Gastroesophageal sphincter (tissue), 3 donors: ENCODE measurements around the gene BCR.

Experiments
- POLR2A ChIP-seq, 2 donors: fragments of 450-650 bp; IDR thresholded peaks; one replicate each; pipeline ENCODE4 v1.6.1; 2017; ENCODE audit warnings: antibody characterized with exemption in 2 of 2, mild to moderate bottlenecking in 2 of 2, moderate library complexity in 1 of 2
- TF ChIP-seq, protein P1 (sequence below), 4 experiments: fragments of 200-600 bp in 2 of 4; fragments of 450-650 bp in 2 of 4; sonication (generic) in 1 of 4; IDR thresholded peaks; one replicate each; pipeline ENCODE4 v1.5.1; 2017 to 2019; ENCODE audit warnings: antibody characterized with exemption in 4 of 4, mild to moderate bottlenecking in 2 of 4, moderate library complexity in 2 of 4

GRCh38 chr22:23357053-23357452 is 176.7 kb downstream of the BCR start:
- no peak for TF ChIP-seq POLR2A (IDR thresholded peaks at IDR 0.05)
- TF ChIP-seq, protein P1, sequence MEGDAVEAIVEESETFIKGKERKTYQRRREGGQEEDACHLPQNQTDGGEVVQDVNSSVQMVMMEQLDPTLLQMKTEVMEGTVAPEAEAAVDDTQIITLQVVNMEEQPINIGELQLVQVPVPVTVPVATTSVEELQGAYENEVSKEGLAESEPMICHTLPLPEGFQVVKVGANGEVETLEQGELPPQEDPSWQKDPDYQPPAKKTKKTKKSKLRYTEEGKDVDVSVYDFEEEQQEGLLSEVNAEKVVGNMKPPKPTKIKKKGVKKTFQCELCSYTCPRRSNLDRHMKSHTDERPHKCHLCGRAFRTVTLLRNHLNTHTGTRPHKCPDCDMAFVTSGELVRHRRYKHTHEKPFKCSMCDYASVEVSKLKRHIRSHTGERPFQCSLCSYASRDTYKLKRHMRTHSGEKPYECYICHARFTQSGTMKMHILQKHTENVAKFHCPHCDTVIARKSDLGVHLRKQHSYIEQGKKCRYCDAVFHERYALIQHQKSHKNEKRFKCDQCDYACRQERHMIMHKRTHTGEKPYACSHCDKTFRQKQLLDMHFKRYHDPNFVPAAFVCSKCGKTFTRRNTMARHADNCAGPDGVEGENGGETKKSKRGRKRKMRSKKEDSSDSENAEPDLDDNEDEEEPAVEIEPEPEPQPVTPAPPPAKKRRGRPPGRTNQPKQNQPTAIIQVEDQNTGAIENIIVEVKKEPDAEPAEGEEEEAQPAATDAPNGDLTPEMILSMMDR (IDR thresholded peaks at IDR 0.05): no peak
